Endometrium (tissue), 2 donors: ENCODE results near the gene YWHAH.

ENCODE experiments used
- FAIRE-seq: peaks from 2 replicates; lab custom pipeline; 2012; peaks lifted over from hg19 to GRCh38; lab: Jason Lieb, UNC
- donor health status: control.
- donor health status: control.

Gene YWHAH

DNA sequence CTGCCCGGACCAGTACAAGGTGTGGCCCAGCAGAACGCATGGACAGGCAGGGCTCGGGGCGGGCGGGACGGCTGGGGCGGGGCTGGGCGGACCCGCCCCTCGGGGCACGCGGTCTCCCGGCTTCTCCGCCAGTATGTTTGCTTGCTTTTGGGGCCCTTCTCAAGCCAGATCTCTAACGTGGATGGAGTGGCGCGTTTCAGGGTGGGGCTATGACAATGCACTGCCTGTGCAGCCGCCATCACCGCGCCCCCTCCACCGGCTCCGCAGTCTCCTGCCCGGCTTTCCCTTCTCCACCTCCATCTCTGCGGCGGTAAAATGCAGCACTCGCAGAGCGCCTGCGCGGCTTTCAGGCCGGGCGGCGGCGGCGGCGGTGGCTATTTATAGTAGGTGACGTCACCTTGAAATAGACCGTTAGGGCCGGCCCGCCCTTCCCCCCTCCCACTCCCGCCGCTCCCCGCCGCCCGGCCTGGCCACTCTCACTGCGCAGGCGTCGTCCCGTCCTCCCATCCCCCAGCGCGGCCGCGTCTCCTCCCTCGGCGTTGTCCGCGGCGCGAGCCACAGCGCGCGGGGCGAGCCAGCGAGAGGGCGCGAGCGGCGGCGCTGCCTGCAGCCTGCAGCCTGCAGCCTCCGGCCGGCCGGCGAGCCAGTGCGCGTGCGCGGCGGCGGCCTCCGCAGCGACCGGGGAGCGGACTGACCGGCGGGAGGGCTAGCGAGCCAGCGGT is at the start of gene YWHAH:
YWHAH (plus strand) TSS at position 558 of the 722 bp plus-strand sequence. CDS start 199 bp downstream, outside the sequence.
- FAIRE-seq, result no peak

GRCh38 chr22:31895411-31896123 is 48.8 kb upstream of the YWHAH start:
- FAIRE-seq, result no peak

DNA sequence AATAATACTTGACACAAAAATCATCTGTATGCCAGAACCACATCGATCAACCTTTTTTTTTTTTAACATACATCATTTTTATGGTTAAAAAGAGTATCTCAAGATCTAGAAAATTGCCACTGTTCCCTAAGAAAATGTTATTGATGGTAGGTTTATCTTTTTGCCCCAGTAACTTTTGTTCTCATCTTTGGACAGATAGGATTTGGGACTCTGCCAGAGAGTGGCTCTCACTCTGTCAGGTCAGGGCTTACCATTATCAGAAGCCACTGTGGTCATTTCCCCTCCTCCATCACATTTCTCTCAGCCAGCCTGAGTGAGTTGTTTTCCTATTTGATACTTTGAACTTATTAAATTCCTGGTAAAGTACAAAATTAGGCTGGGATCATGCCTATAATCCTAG is 47.9 kb upstream of the YWHAH start:
- no peak for FAIRE-seq

- no peak for FAIRE-seq
Measured at GRCh38 chr22:31897842-31898805, 46.2 kb upstream of the YWHAH start.

- no peak for FAIRE-seq
Measured at GRCh38 chr22:31898926-31899325, 45.4 kb upstream of the YWHAH start.

- no peak for FAIRE-seq
Measured at GRCh38 chr22:31899669-31900068, 44.7 kb upstream of the YWHAH start.

- no peak for FAIRE-seq
Measured at GRCh38 chr22:31901388-31902137, 42.8 kb upstream of the YWHAH start.

DNA sequence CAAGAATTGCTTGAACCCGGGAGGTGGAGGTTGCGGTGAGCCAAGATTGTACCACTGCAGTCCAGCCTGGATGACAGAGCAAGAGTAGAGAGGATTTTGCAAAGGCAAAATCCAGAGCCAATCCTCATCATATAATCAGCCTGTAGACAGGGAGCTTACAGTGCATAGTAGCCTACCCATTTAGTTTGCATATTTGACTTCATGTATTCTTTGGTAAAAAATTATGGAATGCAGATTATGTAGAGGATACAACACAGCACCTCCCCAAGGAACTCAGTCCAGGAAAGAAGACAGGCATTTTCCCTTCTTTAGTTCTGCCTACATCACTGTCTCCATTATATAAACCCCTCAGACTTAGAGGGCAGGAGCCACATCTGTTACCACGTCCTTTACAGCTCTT is 39.7 kb upstream of the YWHAH start:
- FAIRE-seq, result no peak

GRCh38 chr22:31905356-31905755 is 39.0 kb upstream of the YWHAH start:
- FAIRE-seq, result no peak

GRCh38 chr22:31906086-31906485 is 38.2 kb upstream of the YWHAH start:
- FAIRE-seq, result no peak

- FAIRE-seq, result no peak
Measured at GRCh38 chr22:31906569-31906968, 37.8 kb upstream of the YWHAH start.

DNA sequence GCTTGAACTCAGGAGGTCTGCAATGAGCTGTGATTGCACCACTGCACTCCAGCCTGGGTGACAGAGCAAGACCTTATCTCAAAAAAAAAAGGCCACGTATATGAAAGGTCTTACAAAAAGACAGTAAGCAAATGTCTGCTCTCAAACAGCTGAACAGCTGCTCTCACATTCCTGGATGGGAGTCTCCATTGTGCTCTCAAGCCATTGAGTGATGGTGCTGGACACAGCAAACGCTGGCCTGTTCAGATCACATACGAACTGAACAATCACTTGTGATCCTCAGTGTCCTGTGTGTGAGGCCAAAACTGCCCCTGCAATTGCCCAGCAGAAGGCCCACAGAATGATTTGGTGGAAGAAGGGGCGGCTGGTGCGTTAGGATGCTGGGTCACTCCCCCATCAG is 34.4 kb upstream of the YWHAH start:
- no peak for FAIRE-seq

DNA sequence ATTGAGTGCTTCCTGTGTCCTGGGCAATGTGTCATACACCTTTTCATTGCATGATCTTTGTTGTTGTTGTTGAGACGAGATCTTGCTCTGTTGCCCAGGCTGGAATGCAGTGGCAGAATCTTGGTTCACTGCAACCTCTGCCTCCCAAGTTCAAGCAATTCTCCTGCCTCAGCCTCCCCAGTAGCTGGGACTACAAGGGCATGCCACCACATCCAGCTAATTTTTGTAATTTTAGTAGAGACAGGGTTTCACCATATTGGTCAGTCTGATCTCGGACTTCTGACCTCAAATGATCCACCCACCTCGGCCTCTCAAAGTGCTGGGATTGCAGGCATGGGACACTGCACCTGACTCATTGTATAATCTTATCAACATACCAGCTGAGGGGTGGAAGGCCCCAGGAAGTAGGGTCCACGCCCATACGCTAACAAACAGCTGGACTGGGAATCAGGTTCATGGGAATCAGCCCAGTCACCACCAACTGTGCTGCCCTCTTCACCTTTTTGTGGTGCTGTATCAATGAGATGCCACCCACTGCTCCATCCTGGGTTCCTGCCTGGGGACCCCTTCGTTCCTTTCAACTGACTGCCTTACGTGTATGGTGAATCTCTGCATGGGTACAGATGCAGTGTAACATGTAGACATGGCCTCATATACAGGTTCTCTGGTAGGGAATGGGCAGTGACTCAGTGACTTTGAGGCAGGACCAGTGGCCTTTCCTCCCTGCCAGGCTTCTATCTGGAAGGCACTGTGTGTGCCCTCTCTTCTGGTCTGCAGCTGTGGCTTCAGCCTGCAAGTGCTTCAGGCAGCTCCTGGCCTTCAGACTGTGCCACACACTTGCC is 32.5 kb upstream of the YWHAH start:
- FAIRE-seq, result no peak

- FAIRE-seq, result no peak
Measured at GRCh38 chr22:31912407-31912743, 32.0 kb upstream of the YWHAH start.

- FAIRE-seq, result no peak
Measured at GRCh38 chr22:31915586-31915985, 28.7 kb upstream of the YWHAH start.

GRCh38 chr22:31917227-31917921 is 27.0 kb upstream of the YWHAH start:
- no peak for FAIRE-seq

DNA sequence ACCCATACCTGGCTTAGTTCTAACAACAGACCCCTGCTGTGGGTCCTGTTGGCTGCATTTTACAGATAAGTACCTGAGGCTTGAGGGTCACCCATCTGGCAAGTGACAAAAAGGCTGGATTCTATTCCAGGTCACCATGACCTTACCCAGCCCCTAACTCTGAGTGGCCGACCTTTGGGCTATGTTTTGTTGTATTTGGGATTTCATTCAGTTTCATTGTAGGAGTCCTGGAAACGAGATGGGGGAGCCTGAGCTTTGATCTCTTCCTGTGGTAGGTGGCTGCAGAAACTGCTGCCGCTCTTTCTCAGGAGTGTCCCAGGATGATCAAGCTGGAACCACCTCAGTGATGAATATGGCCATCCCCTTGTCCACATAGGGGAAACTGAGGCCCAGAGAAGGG is 24.6 kb upstream of the YWHAH start:
- FAIRE-seq, result no peak

- FAIRE-seq, result no peak
Measured at GRCh38 chr22:31920306-31920705, 24.0 kb upstream of the YWHAH start.

DNA sequence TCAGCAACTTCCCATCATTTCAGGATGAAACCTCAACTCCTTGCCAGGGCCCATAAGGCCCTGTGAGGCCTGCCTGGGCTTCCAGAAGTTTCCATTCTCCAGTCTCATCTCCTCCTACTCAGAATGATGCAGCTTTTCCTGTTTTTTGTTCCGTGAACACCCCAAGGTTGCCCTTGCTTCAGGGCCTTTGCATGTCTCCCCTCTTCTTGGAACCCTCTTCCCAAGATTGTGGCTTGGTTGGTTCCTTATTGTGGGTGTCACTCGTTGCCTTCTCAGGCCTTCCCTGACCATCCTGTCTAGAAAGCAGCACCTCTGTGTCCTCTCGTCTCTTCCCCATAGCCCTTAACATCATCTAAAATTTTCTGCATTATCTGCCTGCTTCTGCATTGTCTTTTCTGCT is 23.2 kb upstream of the YWHAH start:
- no peak for FAIRE-seq

- FAIRE-seq, result no peak
Measured at GRCh38 chr22:31922534-31922933, 21.8 kb upstream of the YWHAH start.
